CD4-positive, alpha-beta T cell treated with Interleukin-6 for 4 hours (primary cell): ENCODE data around the gene NR5A1.

Experiments used
- DNase-seq: peaks from one replicate; pipeline ENCODE4 v3.0.0-alpha.2; 2020; ENCODE audit warnings: mixed read lengths

The NR5A1 gene

GRCh38 chr9:124506931-124507879 lies at the start of gene NR5A1:
Gene NR5A1 (minus strand): TSS chr9:124507399. CDS start chr9:124503395, 4,004 bp downstream.
- no peak for DNase-seq

- no peak for DNase-seq
Observed at GRCh38 chr9:124555043-124555442, 47.8 kb upstream of the NR5A1 start.

- no peak for DNase-seq
Observed at GRCh38 chr9:124553738-124554137, 46.5 kb upstream of the NR5A1 start.

- no peak for DNase-seq
Observed at GRCh38 chr9:124552273-124552605, 45.0 kb upstream of the NR5A1 start.

GRCh38 chr9:124551472-124552272 lies 44.5 kb upstream of the NR5A1 start:
- peak; percentile 28 for DNase-seq

GRCh38 chr9:124550072-124550471 lies 42.9 kb upstream of the NR5A1 start:
- DNase-seq = no peak

GRCh38 chr9:124549016-124549415 lies 41.8 kb upstream of the NR5A1 start:
- DNase-seq = no peak

GRCh38 chr9:124544535-124544934 lies 37.3 kb upstream of the NR5A1 start:
- no peak for DNase-seq

GRCh38 chr9:124541824-124542223 lies 34.6 kb upstream of the NR5A1 start:
- no peak for DNase-seq

- no peak for DNase-seq
Observed at GRCh38 chr9:124537926-124538325, 30.7 kb upstream of the NR5A1 start.

GRCh38 chr9:124535846-124536245 lies 28.6 kb upstream of the NR5A1 start:
- no peak for DNase-seq

GRCh38 chr9:124532897-124533296 lies 25.7 kb upstream of the NR5A1 start:
- no peak for DNase-seq

- no peak for DNase-seq
Observed at GRCh38 chr9:124531115-124531514, 23.9 kb upstream of the NR5A1 start.

- DNase-seq = no peak
Observed at GRCh38 chr9:124530246-124530645, 23.0 kb upstream of the NR5A1 start.

- DNase-seq = no peak
Observed at GRCh38 chr9:124527781-124528180, 20.6 kb upstream of the NR5A1 start.

GRCh38 chr9:124526174-124526573 lies 19.0 kb upstream of the NR5A1 start:
- no peak for DNase-seq

- no peak for DNase-seq
Observed at GRCh38 chr9:124522121-124523098, 15.2 kb upstream of the NR5A1 start.

GRCh38 chr9:124521142-124521541 lies 13.9 kb upstream of the NR5A1 start:
- no peak for DNase-seq

GRCh38 chr9:124520206-124520596 lies 13.0 kb upstream of the NR5A1 start:
- DNase-seq = no peak

- no peak for DNase-seq
Observed at GRCh38 chr9:124518116-124518515, 10.9 kb upstream of the NR5A1 start.

- no peak for DNase-seq
Observed at GRCh38 chr9:124517600-124517999, 10.4 kb upstream of the NR5A1 start.

GRCh38 chr9:124514874-124515273 lies 7.7 kb upstream of the NR5A1 start:
- no peak for DNase-seq

GRCh38 chr9:124514125-124514524 lies 6.9 kb upstream of the NR5A1 start:
- no peak for DNase-seq
